ENCODE data around the gene AP1G1. TPM values are rescaled to one million over a fixed set of nuclear protein-coding genes. Genes with fewer than 3 reads are reported as not detected.
A peak's percentile ranks its signal among the peaks of the same experiment; 100 is the strongest.

The AP1G1 gene
- total RNA-seq, 3 donors from 2014 or later, result 65.8 to 121 (median 95.7) TPM

DNA sequence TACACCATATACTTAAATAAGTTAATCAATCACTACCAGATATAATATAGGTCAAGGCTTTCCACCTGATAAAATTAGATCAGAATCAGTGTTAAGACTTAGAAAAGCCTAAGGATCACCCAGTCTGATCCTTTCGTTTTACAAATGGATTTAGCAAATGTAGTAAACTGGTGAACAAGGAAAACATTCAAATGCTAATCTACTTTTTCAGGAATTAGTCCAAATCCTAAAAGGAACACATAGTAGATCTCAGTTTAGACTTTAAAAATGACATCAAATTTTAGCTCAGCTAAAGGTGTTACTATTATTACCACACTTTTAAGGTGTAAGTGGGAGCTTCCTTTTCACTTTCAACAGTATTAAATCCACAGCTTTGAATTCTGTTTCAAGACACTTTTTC, 96.1 kb downstream of the AP1G1 start:
- intact Hi-C loops (cut with DNase I; ENCODE audit: low total_unique reads), result no loop called here
- DNase-seq (ENCODE audit: low spot score in 2 of 2), result no peak
- no peak overlapping the region for H3K4me3 ChIP-seq
- no peaks in the 10 kb centered on the region for H3K36me3 ChIP-seq
- TF ChIP-seq POLR2A (IDR thresholded peaks at IDR 0.05) (no peak), POLR2AphosphoS5 (IDR thresholded peaks at IDR 0.05) (no peak)
- TF ChIP-seq, protein P1, sequence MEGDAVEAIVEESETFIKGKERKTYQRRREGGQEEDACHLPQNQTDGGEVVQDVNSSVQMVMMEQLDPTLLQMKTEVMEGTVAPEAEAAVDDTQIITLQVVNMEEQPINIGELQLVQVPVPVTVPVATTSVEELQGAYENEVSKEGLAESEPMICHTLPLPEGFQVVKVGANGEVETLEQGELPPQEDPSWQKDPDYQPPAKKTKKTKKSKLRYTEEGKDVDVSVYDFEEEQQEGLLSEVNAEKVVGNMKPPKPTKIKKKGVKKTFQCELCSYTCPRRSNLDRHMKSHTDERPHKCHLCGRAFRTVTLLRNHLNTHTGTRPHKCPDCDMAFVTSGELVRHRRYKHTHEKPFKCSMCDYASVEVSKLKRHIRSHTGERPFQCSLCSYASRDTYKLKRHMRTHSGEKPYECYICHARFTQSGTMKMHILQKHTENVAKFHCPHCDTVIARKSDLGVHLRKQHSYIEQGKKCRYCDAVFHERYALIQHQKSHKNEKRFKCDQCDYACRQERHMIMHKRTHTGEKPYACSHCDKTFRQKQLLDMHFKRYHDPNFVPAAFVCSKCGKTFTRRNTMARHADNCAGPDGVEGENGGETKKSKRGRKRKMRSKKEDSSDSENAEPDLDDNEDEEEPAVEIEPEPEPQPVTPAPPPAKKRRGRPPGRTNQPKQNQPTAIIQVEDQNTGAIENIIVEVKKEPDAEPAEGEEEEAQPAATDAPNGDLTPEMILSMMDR (IDR thresholded peaks at IDR 0.05), result no peak
- H3K4me1 ChIP-seq, result no peaks in the 10 kb centered on the region
- H3K27ac ChIP-seq, result no peak overlapping the region
- H3K27me3 ChIP-seq, result no peaks in the 10 kb centered on the region
- no peaks in the 10 kb centered on the region for H3K9me3 ChIP-seq

DNA sequence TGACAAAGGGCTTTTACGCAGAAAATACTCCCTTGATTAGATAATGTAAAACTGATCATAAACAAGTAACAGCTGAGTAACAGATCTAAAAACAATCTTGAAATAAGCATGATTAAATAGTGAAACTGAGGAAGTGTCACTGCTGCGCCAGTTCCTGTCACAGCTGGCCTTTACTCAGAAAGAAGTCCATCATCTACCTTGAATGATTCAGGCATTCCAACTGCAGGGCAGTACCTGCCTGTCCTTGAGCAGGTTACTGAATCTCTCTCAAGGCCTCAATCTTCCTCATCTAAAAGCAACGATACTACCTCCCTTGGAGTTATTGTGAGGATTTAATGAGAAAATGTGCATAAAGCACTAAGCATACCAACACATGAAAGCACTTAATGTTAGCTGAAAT, 96.8 kb downstream of the AP1G1 start:
- H3K9me3 ChIP-seq, result no peaks in the 10 kb centered on the region
- DNase-seq (ENCODE audit: low spot score in 2 of 2), result no peak
- H3K4me1 ChIP-seq, result no peaks in the 10 kb centered on the region
- TF ChIP-seq POLR2A (IDR thresholded peaks at IDR 0.05) (no peak), POLR2AphosphoS5 (IDR thresholded peaks at IDR 0.05) (no peak)
- TF ChIP-seq, protein P1 (IDR thresholded peaks at IDR 0.05), result no peak
- intact Hi-C loops (cut with DNase I; ENCODE audit: low total_unique reads), result no loop called here
- no peak overlapping the region for H3K4me3 ChIP-seq
- H3K27me3 ChIP-seq, result no peaks in the 10 kb centered on the region
- no peaks in the 10 kb centered on the region for H3K36me3 ChIP-seq
- H3K27ac ChIP-seq, result no peak overlapping the region

DNA sequence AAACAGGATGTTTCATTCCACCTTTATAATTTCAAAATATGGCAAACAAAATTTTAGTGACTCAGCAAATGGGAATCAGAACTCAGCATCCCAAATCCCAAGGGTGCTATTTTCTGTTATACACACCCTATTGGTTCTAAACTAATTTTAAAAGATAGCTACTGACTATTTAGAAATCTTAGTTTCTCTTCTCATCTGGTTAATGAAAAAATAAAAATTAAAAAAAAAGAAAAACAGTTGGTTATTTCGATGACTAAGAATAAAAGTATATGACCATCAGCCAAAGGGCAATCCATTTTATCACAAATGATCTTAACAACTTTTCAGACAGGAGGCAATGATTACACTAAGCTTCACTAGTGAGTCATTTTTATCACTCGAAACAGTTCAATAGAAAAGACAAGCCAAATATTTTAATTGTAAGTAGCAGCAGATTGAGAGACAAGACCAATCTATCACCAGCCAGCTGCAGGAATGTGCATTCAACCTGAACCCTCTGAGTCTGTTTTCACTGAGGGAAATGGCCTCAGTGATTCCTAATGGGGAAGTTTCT, 99.3 kb downstream of the AP1G1 start:
- intact Hi-C loops (cut with DNase I; ENCODE audit: low total_unique reads), result no loop called here
- Histone ChIP-seq H3K4me3 (no peak overlapping the region), H3K36me3 (no peaks in the 10 kb centered on the region), H3K4me1 (no peaks in the 10 kb centered on the region), H3K27me3 (no peaks in the 10 kb centered on the region), H3K9me3 (no peaks in the 10 kb centered on the region), H3K27ac (peak overlapping the region in 1 of 2 donors; percentile 29)
- no peak for DNase-seq (ENCODE audit: low spot score in 2 of 2)
- TF ChIP-seq POLR2AphosphoS5 (IDR thresholded peaks at IDR 0.05) (no peak), POLR2A (IDR thresholded peaks at IDR 0.05) (no peak)
- TF ChIP-seq, protein P1 (IDR thresholded peaks at IDR 0.05), result no peak

DNA sequence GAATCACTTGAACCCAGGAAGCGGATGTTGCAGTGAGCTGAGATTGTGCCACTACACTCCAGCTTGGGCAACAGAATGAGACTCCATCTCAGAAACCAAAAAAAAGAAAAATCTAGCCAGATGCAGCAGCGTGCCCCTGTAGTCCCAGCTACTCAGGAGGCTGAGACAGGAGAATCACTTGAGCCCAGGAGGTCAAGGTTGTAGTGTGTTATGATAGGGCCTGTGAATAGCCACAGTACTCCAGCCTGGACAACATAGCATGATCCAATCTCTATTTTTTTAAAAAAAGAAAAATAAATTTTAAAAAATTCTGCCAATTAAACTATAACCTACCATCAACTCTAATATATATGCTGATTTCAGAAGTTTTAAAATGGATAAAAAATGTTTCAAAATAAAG, 99.9 kb downstream of the AP1G1 start:
- H3K36me3 ChIP-seq, result no peaks in the 10 kb centered on the region
- DNase-seq (ENCODE audit: low spot score in 2 of 2), result no peak
- H3K9me3 ChIP-seq, result no peaks in the 10 kb centered on the region
- H3K27me3 ChIP-seq, result no peaks in the 10 kb centered on the region
- TF ChIP-seq POLR2AphosphoS5 (IDR thresholded peaks at IDR 0.05), result no peak
- TF ChIP-seq, protein P1 (IDR thresholded peaks at IDR 0.05), result no peak
- no peak for TF ChIP-seq POLR2A (IDR thresholded peaks at IDR 0.05)
- H3K27ac ChIP-seq, result peak overlapping the region in 1 of 2 donors; percentile 15
- no peaks in the 10 kb centered on the region for H3K4me1 ChIP-seq
- intact Hi-C loops (cut with DNase I; ENCODE audit: low total_unique reads), result no loop called here
- H3K4me3 ChIP-seq, result no peak overlapping the region

DNA sequence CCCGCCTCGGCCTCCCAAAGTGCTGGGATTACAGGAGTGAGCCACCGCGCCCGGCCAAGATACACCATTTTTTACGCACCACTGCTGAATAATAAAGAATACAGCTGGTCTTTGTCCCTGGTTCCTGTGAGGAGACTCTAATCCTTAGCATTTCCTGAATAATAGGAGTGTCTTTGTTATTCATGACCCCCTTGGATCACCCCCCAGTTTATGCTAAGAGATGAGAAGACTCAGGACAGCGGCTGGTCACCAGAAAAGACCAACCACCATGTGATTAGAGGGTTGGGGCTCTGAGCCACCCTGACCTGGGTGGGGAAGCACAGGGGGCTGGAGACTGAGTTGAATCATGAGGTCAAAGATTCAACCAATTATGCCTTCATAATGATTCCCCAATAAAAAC, 101.4 kb downstream of the AP1G1 start:
- Histone ChIP-seq H3K27me3 (no peaks in the 10 kb centered on the region), H3K9me3 (no peaks in the 10 kb centered on the region), H3K27ac (peak overlapping the region; percentile 37 to 71), H3K4me3 (no peak overlapping the region), H3K36me3 (no peaks in the 10 kb centered on the region), H3K4me1 (no peaks in the 10 kb centered on the region)
- no peak for TF ChIP-seq POLR2A (IDR thresholded peaks at IDR 0.05)
- TF ChIP-seq POLR2AphosphoS5 (IDR thresholded peaks at IDR 0.05), result no peak
- TF ChIP-seq, protein P1 (IDR thresholded peaks at IDR 0.05), result no peak
- no peak for DNase-seq (ENCODE audit: low spot score in 2 of 2)
- intact Hi-C loops (cut with DNase I; ENCODE audit: low total_unique reads), result no loop called here

Data from breast epithelium (tissue), 4 donors.